ENCODE data around the gene KCMF1.

The KCMF1 gene

GRCh38 chr2:85057226-85057962, 86.4 kb downstream of the KCMF1 start:
- DNase-seq (ENCODE audit: low read depth, low spot score): no peak
- TF ChIP-seq CTCF (IDR thresholded peaks at IDR 0.05; ENCODE audit: low read depth, low read length): no peak
- in situ Hi-C loops (cut with HindIII; ENCODE audit: low sequenced_read_pairs): no loop called here
- H3K4me3 ChIP-seq (ENCODE audit: low read depth, low read length): no peak overlapping the region

- TF ChIP-seq CTCF (IDR thresholded peaks at IDR 0.05; ENCODE audit: low read depth, low read length): no peak
- DNase-seq (ENCODE audit: low read depth, low spot score): no peak
- H3K4me3 ChIP-seq (ENCODE audit: low read depth, low read length): no peak overlapping the region
- in situ Hi-C loops (cut with HindIII; ENCODE audit: low sequenced_read_pairs): no loop called here
Measured at GRCh38 chr2:85061896-85062295, 90.9 kb downstream of the KCMF1 start.

GRCh38 chr2:85062565-85062964, 91.6 kb downstream of the KCMF1 start:
- H3K4me3 ChIP-seq (ENCODE audit: low read depth, low read length): no peak overlapping the region
- no peak for TF ChIP-seq CTCF (IDR thresholded peaks at IDR 0.05; ENCODE audit: low read depth, low read length)
- in situ Hi-C loops (cut with HindIII; ENCODE audit: low sequenced_read_pairs): no loop called here
- no peak for DNase-seq (ENCODE audit: low read depth, low spot score)

DNA sequence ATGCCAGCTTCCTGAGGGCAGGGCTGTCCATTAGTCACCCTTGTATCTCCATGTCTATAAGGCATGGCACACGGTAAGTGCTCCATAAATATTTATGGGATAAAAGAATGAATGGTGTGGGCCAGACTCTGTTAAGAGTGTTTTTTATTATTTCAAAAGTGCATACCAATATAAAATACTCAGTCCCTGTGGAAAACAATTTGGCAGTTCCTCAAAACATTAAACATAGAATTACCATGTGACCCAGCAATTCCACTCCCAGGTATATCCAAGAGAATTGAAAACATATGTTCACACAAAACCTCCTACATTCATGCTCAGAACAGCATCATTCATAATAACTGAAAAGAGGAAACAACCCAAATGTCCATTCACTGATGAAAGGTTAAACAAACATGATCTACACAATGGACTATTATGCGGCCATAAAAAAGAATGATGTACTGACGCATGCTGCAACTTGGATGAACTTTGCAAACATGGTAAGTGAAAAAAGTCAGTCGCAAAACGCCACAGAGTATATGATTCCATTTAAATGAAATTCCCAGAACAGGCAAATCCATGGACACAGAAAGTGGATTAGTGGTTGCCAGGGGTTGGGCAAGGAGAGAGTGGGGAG, 93.1 kb downstream of the KCMF1 start:
- no peak for DNase-seq (ENCODE audit: low read depth, low spot score)
- no peak for TF ChIP-seq CTCF (IDR thresholded peaks at IDR 0.05; ENCODE audit: low read depth, low read length)
- in situ Hi-C loops (cut with HindIII; ENCODE audit: low sequenced_read_pairs): no loop called here
- no peak overlapping the region for H3K4me3 ChIP-seq (ENCODE audit: low read depth, low read length)

- H3K4me3 ChIP-seq (ENCODE audit: low read depth, low read length): no peak overlapping the region
- in situ Hi-C loops (cut with HindIII; ENCODE audit: low sequenced_read_pairs): no loop called here
Measured at GRCh38 chr2:85064927-85065577, 94.1 kb downstream of the KCMF1 start.

More at GRCh38 chr2:85064927-85065577, 94.1 kb downstream of the KCMF1 start:
- no peak for TF ChIP-seq CTCF (IDR thresholded peaks at IDR 0.05; ENCODE audit: low read depth, low read length)
- no peak for DNase-seq (ENCODE audit: low read depth, low spot score)
